Caki2 (cell line): ENCODE results near the gene SLC41A1. TPM values are rescaled to one million over a fixed set of nuclear protein-coding genes. Genes with fewer than 3 reads are reported as not detected.
A peak's percentile ranks its signal among the peaks of the same experiment; 100 is the strongest.

Source experiments
- DNase-seq: peaks from one replicate; pipeline ENCODE4 v3.0.0-alpha.2; 2015; ENCODE audit warnings: low read depth
- in situ Hi-C: cut with HindIII; loops from 2 replicates; pipeline ENCODE4 v1.10.0; 2016; ENCODE audit warnings: low sequenced_read_pairs, low pct_unique_long_range_greater_than_20kb, mixed read lengths
- total RNA-seq: library from RNA; depleted of rRNA; stranded (reverse); fragments of >200 nt; shearing (Covaris generic); gene quantifications from 2 replicates; pipeline ENCODE4 v1.2.3, GENCODE V29; 2014; ENCODE audit warnings: low replicate concordance

The SLC41A1 gene
- total RNA-seq, 1 experiment from 2014 or later = 15.0 TPM

DNA sequence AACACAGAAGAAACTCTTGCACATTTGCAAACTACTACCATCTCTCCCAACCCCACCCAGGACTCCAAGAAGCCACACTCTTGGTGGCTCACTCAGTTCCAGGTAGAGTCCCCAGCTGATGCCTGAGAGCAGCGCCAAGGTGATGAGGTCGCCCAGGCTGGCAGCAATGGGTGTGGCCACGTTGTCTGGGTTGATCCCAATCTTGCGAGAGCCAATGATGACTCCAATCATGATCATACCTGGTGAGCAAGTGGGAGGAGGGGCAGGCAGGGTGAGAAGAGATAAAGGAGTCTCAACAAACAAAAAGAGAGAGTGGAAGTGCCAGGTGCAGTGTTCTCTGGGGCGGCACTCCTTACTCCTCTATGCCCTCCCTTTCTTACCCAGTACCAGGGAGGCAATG, 14.4 kb downstream of the SLC41A1 start:
- in situ Hi-C loops = no loop called here
- DNase-seq = no peak

DNA sequence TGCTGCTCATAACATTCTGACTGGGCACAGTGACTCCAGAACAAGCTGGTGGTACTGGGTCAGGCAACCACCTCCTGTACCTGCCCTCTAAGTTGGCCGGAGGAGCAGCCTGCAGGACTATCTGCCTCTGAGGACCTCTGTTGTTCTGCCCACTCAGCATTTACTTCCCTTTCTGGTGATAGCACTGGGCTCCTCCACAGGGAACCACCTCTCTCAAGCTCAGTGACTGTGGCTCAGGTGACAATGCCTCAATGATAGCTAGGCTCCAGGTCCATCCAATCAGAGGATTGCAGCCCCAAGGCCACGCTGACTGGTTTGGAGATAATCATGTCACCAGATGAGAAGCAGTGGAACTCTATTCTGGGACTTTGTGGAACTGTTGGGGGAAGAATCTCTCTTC, 15.8 kb downstream of the SLC41A1 start:
- DNase-seq = no peak
- in situ Hi-C loops = no loop called here

DNA sequence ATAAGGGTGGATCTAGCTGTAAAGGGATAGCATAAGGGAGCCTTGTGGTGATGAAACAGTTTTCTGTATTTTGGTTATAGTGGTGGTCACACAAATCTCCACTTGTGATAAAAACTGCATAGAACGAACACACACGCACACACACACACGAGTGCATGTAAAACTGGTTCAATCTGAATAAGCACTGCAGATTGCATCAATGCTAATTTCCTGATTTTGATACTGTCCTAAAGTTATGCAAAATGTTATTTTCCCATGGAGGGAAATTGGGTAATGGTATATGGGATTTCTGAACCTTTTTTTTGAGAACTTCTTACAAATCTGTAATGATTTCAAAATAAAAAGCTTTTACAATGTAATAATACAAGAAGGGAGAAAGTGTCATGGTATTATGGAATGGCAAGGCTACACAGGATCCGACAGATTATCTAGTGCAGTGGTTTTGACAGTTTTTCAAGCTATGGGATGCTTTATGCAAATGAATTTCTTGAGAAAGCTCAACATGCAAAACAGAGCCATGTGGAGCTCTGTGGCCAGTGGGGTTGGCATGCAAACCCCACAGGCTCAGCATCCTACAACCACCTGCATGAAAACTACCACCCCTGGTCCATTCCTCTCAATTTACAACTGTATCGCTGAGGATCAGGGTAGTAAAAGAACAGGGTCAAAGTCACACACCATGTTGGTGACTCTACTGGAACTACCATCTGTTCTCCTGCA, 18.8 kb downstream of the SLC41A1 start:
- in situ Hi-C loops = no loop called here

GRCh38 chr1:205792961-205793673, 19.9 kb downstream of the SLC41A1 start:
- in situ Hi-C loops = no loop called here

More for the DNA sequence above, 18.8 kb downstream of the SLC41A1 start:
- DNase-seq = no peak

DNA sequence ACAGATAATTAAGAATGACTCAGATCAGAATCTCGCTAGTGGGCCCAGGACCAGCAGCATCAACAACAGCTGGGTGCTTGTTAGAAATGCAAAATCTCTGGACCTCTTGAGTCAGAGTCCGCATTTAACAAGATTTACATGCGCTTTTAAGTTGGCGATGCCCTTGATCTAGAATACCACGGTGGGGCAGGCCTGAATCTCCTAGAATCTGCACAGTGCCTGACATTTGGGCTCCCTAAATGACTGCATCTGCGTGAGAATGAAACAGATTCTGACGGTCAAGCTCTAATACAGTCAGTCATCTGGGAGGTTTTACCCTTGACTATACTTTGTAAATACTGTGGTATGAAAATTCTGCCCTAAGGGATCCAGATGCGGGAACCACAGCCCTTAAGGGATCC, 20.5 kb downstream of the SLC41A1 start:
- DNase-seq = no peak
- in situ Hi-C loops = no loop called here

More at GRCh38 chr1:205792961-205793673, 19.9 kb downstream of the SLC41A1 start:
- DNase-seq = no peak

- peak; percentile 32 for DNase-seq
- in situ Hi-C loops = no loop called here
These were observed 21.3 kb downstream of the SLC41A1 start for GRCh38 chr1:205791568-205792180.

GRCh38 chr1:205787287-205787916, 25.6 kb downstream of the SLC41A1 start:
- in situ Hi-C loops = no loop called here

GRCh38 chr1:205786601-205787000, 26.4 kb downstream of the SLC41A1 start:
- in situ Hi-C loops = no loop called here
- no peak for DNase-seq

More at GRCh38 chr1:205787287-205787916, 25.6 kb downstream of the SLC41A1 start:
- DNase-seq = no peak

- in situ Hi-C loops = no loop called here
- DNase-seq = no peak
These were observed 27.6 kb downstream of the SLC41A1 start for GRCh38 chr1:205785446-205785845.

- in situ Hi-C loops = no loop called here
- DNase-seq = peak; percentile 18
These were observed 29.1 kb downstream of the SLC41A1 start for GRCh38 chr1:205783904-205784303.

DNA sequence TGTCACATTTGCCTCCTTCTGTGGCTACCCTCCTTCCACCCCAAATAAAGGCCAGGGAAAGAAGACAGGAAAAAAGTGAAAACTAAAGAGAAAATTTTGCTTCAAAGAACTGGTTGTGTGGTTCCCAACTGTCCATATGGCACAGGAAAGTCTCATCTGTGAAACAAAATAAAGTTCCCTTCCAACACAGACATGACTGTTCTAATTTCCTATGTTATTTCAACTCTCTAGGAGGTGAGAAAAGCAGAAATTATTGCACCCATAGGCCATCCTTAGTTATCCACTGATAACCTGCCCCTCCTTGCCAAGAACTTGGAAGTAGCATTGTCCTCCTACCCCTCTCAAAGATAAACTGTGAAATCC, 29.6 kb downstream of the SLC41A1 start:
- DNase-seq = no peak
- in situ Hi-C loops = no loop called here

DNA sequence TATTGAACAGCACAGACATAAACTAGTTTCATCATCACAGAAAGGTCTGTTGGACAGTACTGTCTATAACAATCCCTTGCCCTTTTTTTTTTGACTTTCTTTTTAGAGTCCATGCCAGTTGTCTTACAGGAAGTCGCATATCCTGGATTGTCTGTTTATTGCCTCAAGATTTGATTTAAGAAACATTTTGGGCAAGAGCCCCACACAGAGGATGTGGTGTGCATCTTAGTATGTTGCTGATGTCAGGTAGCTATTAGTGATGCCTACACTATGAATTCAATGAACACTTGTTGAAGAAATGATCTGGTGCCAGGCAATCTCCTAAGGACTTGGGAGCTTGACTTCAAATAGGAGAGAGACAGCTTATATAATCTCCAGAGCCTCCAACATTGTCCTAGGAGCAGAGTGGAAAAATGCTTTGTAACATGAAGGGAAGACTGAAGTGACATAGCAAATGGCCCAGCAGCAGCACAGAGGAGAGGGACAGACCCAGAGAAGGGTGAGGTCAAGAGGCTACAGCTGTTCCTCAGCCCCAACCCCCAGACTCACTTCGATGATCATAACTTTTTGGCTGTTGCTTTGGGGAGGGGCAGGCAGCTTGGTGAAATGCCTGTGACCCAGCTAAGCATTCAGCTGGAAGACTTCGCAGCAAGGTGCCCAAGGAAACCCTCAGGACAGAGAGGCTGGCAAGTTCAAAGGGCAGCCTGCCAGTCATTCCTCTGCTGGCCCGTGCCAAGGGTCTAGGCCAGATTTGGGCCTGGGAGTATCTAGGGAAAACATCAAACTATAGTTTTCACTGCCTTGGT, 30.2 kb downstream of the SLC41A1 start:
- DNase-seq = no peak
- in situ Hi-C loops = no loop called here

- no peak for DNase-seq
- in situ Hi-C loops = no loop called here
These were observed 32.7 kb downstream of the SLC41A1 start for GRCh38 chr1:205780335-205780734.

DNA sequence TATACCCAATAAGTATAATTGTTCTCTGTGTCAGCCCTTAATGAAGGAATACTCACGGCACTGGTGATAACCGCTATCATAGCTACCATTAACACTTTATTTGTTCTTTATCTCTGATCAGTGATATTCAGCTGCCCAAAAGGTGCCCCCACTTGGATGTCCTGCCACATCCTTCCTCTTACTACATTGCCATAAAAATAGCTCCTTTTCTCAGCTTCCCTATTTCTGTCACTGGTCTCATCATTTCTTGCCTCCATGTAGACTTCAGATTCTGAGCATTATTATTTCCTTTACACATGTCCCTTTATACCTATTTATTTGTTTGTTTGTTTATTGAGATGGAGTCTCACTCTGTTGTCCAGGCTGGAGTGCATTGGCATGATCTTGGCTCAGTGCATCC, 35.0 kb downstream of the SLC41A1 start:
- DNase-seq = no peak
- in situ Hi-C loops = no loop called here

- in situ Hi-C loops = no loop called here
- no peak for DNase-seq
These were observed 37.3 kb downstream of the SLC41A1 start for GRCh38 chr1:205775717-205776056.

DNA sequence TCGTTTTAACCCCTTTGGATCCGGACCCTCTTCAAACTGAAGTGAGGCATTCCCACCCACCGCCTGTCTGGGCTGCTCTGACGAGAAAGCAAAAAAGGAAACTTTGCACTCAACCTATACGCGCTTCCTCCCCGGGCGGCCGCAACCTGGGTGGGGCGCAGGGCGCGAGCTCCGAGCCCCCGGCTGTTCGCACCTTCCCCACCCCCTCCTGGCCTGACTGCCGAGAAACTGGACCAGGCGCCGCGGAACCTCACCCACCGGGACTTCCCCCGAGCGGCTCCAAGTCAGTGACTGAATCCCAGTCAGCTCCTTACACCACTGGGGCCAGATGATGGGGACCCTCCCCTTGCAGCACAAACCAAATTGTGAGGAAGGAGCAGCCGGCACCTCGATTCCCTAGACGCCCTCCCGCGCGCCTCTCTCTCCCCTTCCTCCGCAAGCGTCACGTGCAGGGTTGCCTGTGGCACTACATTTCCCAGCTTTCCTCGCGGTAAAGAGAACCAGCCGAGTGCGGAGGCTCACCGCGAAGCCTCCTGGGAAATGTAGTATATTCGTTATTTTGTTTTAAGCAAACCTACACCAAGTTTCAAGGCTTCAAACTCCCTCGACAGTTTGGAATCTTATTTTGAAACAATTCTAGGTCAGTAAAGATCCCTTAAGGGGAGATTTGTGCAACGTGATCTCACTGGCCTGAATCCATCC, 37.8 kb downstream of the SLC41A1 start, which contains the start of gene RAB29:
TSS of gene RAB29 (minus strand) at position 468 of the 702 bp plus-strand sequence. CDS start 526 bp downstream, outside the sequence.
- in situ Hi-C loops = no loop called here
- peak; percentile 61 for DNase-seq

GRCh38 chr1:205774198-205775014, 38.6 kb downstream of the SLC41A1 start:
- DNase-seq = no peak
- in situ Hi-C loops = no loop called here
